ENCODE measurements around the gene KCNK2. TPM values are rescaled to one million over a fixed set of nuclear protein-coding genes. Genes with fewer than 3 reads are reported as not detected.

KCNK2 gene
- total RNA-seq, 1 experiment from 2014 or later: 0.44 TPM

GRCh38 chr1:215045698-215046308 lies 36.7 kb upstream of the KCNK2 start:
- no peak overlapping the region for H2BK15ac ChIP-seq (ENCODE audit: low read depth, low read length)
- Mint-ChIP-seq H3K4me3 (no peak overlapping the region), H3K27ac (0 out of 7 replicates have a peak overlapping the region, but pooled peaks of 1 of the 3 experiments have one; percentile 8), H3K4me1 (peaks cover 11 to 12% of the 10 kb centered on the region in 2 experiments), H3K36me3 (ENCODE audit: insufficient read depth in 1 of 3, low read depth in 3 of 3) (no peaks in the 10 kb centered on the region; a peak in 1 of 7 replicates), H3K27me3 (ENCODE audit: low read depth) (no peaks in the 10 kb centered on the region), H3K9me3 (peaks cover 0 to 4% of the 10 kb centered on the region in 2 experiments; a peak in 1 of 5 replicates)
- no peak overlapping the region for H3T11ph ChIP-seq (ENCODE audit: low read length)
- H4K91ac ChIP-seq (ENCODE audit: insufficient read length, low read depth, low read length): no peak overlapping the region
- H2BK120ac ChIP-seq (ENCODE audit: low read depth, low read length, poor library complexity, severe bottlenecking): no peak overlapping the region
- no peak overlapping the region for H2BK12ac ChIP-seq (ENCODE audit: insufficient read length, low read depth, low read length)
- no peak overlapping the region for H2BK20ac ChIP-seq (ENCODE audit: low read depth, low read length, poor library complexity, severe bottlenecking)
- H2AFZ ChIP-seq (ENCODE audit: low read length): no peak overlapping the region
- no peaks in the 10 kb centered on the region for H3K23me2 ChIP-seq (ENCODE audit: insufficient read length, low read depth, low read length, poor library complexity, severe bottlenecking)
- no peak for TF ChIP-seq CTCF (conservative IDR thresholded peaks at IDR 0.05)
- no peaks in the 10 kb centered on the region for H3K79me1 ChIP-seq (ENCODE audit: insufficient read depth, low read depth, low read length, poor library complexity, severe bottlenecking)
- DNase-seq: no peak
- no peaks in the 10 kb centered on the region for H4K20me1 ChIP-seq (ENCODE audit: control insufficient read depth, insufficient read depth, insufficient read length)
- no peaks in the 10 kb centered on the region for H3K27me3 ChIP-seq (ENCODE audit: insufficient read depth, low read length)
- H3K27ac ChIP-seq (ENCODE audit: insufficient read length, low read depth, low read length): no peak overlapping the region
- no peak overlapping the region for H3K4ac ChIP-seq (ENCODE audit: low read depth, low read length)
- no CpG with 5 or more reads among the region's 5 CpGs for WGBS (ENCODE audit: extremely low coverage, insufficient read length, low lambda C conversion rate)
- no peak overlapping the region for H4K8ac ChIP-seq (replicated peaks; ENCODE audit: insufficient read length, low read depth, low read length)
- peak overlapping the region; percentile 83 for H2AK5ac ChIP-seq (ENCODE audit: insufficient read length, low read length)
- no peaks in the 10 kb centered on the region for H3K9me3 ChIP-seq (ENCODE audit: control insufficient read depth, low read depth, low read length)
- no peak overlapping the region for H3K23ac ChIP-seq (ENCODE audit: insufficient read length, low read depth, low read length)
- no peak overlapping the region for H3K4me2 ChIP-seq (ENCODE audit: insufficient read depth, insufficient read length, low read length)
- no peaks in the 10 kb centered on the region for H3K4me1 ChIP-seq (ENCODE audit: insufficient read depth, low read length)
- H3K56ac ChIP-seq (ENCODE audit: insufficient read length, low read depth, low read length): no peak overlapping the region
- no peak overlapping the region for H3K14ac ChIP-seq (ENCODE audit: insufficient read depth, low read length)
- H3K79me2 ChIP-seq (ENCODE audit: insufficient read depth, low read length): no peaks in the 10 kb centered on the region
- H2BK5ac ChIP-seq (ENCODE audit: insufficient read length, low read length): no peak overlapping the region
- no peak overlapping the region for H3K18ac ChIP-seq (ENCODE audit: insufficient read length, low read depth, low read length)
- no peak overlapping the region for H3K9ac ChIP-seq (ENCODE audit: extremely low read depth, insufficient read length, low read length)
- no peak overlapping the region for H4K5ac ChIP-seq (ENCODE audit: insufficient read length, low read depth, low read length)
